GM19438 (cell line): ENCODE data around the gene GPR18.

Experiments used
- ATAC-seq: cut with Tn5 transposase; IDR thresholded peaks from one replicate; pipeline ENCODE4 v1.9.1; 2021; ENCODE audit warnings: low read depth; ENCODE audit not compliant: unreplicated experiment

Gene GPR18

GRCh38 chr13:99258210-99258860, at the start of gene GPR18:
TSS of gene GPR18 (minus strand) at chr13:99258379. CDS start at chr13:99255872, 2,507 bp downstream.
- peak; percentile 83 for ATAC-seq

GRCh38 chr13:99307648-99308339, 49.6 kb upstream of the GPR18 start:
- ATAC-seq, result peak; percentile 38

- peak; percentile 46 for ATAC-seq
These were observed 49.1 kb upstream of the GPR18 start, which contains the start of gene GPR183 for GRCh38 chr13:99307247-99307646. TSS of gene GPR183 (minus strand) at chr13:99307399. CDS start at chr13:99296145, 11,254 bp downstream.

DNA sequence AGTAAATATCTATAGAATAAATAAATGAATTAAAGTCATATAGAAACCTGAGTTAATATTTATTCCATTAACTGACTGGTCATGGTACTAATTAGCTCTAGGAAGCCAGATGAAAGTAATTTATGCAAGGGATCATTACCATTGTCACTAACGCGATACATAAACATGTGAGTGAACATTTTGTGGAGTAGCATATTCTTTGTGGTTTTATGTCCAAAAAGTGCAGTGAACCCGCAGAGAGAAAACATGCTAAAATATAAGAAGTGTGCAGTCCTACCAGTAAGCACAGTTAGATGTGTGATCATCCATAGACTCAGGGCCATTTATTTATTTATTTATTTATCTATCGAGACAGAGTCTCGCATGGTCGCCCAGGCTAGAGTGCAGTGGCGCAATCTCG, 47.4 kb upstream of the GPR18 start:
- no peak for ATAC-seq

- ATAC-seq, result no peak
These were observed 47.0 kb upstream of the GPR18 start for GRCh38 chr13:99305158-99305557.

DNA sequence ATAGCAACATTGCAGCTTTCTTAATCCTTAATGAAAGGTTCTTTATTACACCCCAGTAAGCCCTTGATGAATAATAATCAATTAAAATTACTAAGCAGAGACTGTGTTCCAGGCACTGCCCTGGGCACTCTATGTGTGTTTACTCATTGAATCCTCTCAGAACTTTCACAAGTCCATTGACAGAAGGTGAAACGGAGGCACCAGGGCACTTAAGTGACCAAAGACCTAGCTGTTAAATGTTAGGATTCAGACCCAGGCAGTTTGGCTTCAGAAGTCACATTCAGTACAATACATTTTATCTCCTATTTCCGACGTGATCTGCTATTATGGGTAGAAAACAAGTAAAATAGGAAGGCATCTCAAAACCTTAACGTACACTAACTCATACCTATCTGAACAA, 46.4 kb upstream of the GPR18 start:
- ATAC-seq, result no peak

DNA sequence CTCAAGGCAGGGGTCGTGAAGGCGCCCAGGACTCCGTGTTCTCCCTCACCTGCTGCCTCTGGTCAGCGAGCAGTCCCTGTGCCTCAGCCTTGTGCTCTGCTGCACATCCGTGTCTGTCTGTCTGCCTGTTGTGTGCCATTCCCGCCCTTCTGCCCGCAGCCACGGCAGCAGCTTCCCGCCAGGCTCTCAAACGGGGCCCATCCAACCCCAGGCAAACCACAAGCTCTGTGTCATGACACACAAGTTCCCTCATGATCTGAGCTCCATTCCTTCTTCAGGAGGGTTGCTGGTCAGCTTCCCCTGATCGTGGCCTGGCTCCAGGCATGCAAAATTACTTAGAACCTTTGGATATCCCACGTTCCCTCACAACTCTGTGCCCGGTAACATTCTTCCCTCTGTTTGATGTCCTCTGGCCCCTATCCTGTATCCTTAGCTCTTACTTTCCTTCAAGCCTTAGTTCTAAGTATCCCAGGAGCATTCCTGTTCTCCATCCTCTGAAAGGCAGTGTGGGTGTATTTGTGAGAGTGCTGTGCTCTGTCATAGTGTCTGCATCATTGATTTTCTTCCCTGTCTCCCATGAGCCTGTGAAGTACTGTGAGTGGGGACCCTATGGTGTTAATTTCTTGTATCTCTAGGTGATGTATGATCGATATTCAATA, 45.8 kb upstream of the GPR18 start:
- no peak for ATAC-seq

- no peak for ATAC-seq
These were observed 44.7 kb upstream of the GPR18 start for GRCh38 chr13:99302637-99303505.

DNA sequence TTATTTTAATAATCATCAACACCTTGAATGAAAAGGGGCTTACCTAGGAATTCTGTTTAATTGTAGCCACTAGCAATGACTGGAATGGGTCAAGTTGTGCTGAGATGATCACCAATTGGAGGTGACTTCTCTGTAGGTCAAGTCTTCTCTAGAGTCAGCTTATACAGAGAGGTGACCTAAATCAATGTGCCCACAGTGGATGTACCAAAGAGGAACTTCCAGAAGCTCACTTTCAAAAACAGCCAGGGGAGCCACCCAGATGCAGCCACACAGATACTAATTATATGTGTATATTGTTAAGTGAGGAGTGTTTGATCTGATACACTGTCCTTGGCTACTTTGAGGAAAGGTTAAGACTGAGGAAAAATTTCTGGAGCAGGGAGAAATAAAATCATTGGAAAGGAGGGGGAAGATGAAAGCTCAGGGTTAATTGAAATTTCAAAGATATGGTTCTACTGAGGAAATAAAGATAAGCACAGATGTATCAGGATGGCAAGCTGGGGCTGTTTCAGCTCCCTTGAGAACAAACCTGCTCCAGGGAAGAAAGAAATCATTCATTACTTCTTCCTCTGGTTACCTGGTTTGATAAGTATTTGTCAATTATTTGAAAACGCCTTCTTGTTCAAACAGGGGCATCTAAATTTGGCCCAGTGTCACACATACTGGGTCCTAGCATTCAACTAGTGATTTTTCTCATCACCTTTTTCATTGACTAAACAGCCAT, 43.9 kb upstream of the GPR18 start:
- ATAC-seq, result no peak

DNA sequence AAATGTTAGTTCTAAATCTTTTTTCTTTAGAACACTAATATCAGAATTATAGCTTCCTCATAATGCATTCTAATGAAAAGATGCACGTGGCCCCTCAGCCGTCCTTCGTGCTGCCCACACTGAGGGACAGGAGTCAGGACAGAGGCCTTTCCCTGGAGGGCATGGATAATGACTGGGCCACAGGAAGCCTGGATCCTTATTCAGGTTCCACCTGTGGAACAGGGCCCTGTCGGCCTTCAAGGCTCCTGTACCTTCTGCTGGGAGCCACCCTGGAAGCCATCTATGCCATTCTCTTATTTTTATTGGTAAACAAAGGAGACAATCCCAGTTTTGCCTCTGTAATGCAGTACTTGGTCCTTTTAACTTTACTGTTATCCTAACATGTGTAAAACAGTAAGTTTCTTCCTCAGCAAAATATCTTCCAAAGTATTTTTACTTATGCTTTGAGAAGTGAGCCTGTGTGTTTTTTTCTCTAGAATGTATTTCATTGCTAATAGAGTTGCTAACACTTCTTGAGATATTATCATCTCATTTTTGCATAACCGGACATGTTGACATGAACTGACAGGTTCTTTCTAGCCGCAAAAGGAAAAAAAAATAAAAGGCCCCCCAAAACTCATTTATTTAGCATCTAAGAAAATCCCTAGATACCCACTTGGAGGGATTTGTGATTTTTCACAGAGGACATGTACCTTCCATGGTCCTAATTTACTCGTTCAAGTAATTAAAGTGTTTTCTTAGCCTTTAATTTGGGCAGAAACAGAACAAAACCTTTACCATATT, 43.1 kb upstream of the GPR18 start:
- no peak for ATAC-seq

DNA sequence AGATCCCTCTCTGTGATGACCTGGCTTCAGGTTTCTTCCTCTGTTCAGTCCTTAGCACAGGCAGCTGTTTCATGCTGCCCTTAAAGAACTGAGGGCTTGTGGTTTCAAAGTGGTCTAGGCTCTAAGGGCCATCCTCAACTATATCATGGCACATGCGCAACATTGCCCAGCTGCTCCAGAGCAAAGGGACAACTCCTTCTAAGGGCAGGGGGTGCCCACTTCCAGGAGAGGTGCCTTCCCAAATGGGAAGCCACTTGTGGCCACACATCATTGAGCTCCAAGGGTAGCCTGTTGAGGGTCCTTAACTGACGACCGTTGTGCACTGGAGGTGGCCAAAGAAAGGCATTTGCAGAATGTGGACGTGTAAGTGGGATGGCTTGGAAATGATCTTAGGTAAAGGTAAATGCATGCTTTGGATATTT, 41.8 kb upstream of the GPR18 start:
- ATAC-seq, result no peak

GRCh38 chr13:99299256-99299919, 41.2 kb upstream of the GPR18 start:
- ATAC-seq, result no peak

- no peak for ATAC-seq
These were observed 39.9 kb upstream of the GPR18 start for GRCh38 chr13:99298056-99298455.

- no peak for ATAC-seq
These were observed 39.2 kb upstream of the GPR18 start for GRCh38 chr13:99297331-99297730.

DNA sequence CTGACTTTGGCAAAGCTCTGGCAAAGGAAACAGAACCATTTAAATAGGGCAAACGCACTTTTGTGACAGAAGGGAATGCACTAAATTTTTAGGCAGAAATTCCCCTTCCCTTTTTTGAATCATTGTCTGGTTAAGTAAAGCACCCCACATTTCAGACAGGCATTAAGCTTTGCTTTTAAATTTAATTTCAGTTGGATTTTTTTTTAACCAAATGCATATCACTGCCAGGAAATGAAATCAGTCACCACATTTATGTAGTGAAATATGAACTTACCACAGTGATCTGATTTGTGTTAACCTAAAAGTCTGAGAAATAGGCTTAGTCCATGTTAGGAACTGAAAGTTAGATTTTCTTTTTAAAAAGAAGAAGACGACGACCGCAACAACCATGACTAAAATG, 38.2 kb upstream of the GPR18 start:
- ATAC-seq, result peak; percentile 52

DNA sequence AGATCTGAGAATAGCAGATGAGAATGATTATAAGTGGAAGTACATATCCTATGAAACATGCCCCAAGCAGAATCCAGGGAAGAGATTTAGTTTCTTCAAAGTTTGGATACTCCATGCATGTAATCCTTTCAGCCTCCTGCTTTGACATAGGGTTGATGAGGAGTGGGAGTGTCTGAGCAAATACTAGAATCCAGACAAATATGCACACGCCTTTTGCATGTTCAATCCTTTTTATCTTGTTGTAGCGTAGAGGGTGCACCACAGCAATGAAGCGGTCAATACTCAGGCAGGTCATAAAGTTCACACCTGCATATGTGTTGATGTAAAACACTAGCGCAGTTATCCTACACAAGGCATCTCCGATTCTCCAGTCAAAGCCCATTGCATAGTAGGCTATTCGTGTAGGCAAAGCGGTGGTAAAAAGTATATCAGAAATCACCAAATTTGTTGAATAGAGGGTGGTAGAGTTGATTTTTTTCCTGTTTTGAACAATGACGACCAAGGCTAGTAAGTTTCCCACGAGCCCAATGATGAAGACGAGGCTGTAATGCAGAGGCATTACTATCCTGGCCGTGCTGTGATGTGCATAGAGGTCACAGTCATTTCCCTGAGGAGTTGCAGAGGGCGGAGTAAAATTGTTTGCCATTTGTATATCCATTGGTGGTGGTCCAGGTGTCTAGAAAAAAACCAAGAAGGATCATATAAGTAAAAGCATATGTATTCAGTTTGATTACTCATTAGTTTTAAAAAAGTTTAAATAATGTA, 37.5 kb upstream of the GPR18 start:
- no peak for ATAC-seq

DNA sequence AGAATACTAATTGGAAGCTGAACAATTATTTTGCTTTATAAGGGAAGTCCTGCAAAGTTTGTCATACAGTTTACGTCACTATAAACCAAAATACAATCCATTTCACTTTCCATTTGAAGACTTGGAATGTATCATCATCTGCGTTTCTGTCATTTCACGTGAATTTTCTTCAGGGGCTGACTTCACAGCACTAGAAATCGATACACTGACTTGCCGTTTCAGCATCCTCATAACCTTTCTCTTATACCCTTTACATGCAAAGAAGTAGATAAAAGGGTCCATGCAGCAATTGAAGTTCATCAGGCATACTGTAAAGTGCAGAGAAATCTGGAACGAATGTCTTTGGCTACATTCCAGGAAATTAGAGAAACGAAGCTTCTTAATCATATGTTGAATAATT, 36.8 kb upstream of the GPR18 start:
- ATAC-seq, result no peak

- no peak for ATAC-seq
These were observed 36.0 kb upstream of the GPR18 start for GRCh38 chr13:99294198-99294597.
